ENCODE results near the gene GANC. TPM values are rescaled to one million over a fixed set of nuclear protein-coding genes. Genes with fewer than 3 reads are reported as not detected.
A peak's percentile ranks its signal among the peaks of the same experiment; 100 is the strongest.
"Not testable (repeated sequence)": the region's sequence is repeated elsewhere in the genome, so short reads cannot be mapped to it uniquely, and the experiment has no call there.

Gene GANC
- total RNA-seq, 3 donors from 2014 or later, result 7.1 to 10.7 (median 8.0) TPM

GRCh38 chr15:42270996-42271395 lies 2.0 kb upstream of the GANC start:
- no peaks in the 10 kb centered on the region for H3K27me3 Mint-ChIP-seq (ENCODE audit: low read depth)
- ATAC-seq (no peak), DNase-seq (no peak)
- H3K4me1 Mint-ChIP-seq (ENCODE audit: low read depth), result peaks cover 53% of the 10 kb centered on the region
- no peaks in the 10 kb centered on the region for H3K9me3 Mint-ChIP-seq
- peaks cover 14% of the 10 kb centered on the region for H3K36me3 Mint-ChIP-seq (ENCODE audit: insufficient read depth)
- peak overlapping the region; percentile 27 for H3K4me3 Mint-ChIP-seq

DNA sequence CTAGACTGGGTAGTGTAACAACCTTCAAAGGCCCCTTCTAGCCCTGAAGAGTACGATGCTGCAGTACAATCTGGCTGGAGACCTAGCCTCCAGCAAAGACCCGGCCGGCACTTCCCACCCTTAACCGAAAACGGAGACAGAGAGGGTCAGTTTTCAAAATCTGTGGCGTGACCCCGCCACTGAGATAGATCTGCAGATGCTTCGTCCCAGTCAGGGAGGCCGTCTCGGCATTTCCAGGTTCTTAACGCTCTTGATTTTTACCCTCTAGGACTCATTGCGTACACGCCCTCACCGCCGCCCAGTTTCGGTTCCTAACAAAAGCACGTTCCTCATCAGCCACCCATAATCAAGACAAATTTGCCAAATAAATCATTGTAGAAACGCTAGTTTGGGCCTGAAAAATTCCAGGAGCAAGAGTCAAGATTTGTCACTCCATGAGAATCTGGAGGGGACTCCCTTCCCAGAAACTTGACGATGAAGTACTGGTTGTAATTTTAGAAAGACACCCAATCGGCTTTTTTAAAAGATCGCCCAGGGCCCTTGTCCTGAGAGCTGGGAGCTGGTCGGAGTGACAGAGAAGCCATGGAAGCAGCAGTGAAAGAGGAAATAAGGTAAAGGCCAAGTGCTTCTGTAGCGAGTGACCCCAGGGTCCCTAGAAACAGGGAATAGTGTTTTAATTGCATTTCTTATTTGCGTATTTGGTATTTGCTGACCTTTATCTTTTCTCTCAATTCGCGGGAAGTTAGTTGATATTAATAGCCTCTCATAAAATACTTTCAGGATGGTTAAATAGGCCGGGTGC lies 1.1 kb downstream of the GANC start:
- Mint-ChIP-seq H3K27me3 (ENCODE audit: low read depth) (no peaks in the 10 kb centered on the region), H3K4me1 (ENCODE audit: low read depth) (peaks cover 54% of the 10 kb centered on the region), H3K9me3 (no peaks in the 10 kb centered on the region), H3K4me3 (peak overlapping the region; percentile 98), H3K36me3 (ENCODE audit: insufficient read depth) (peaks cover 11% of the 10 kb centered on the region)
- peak; percentile 57 for DNase-seq
- peak; percentile 52 to 54 for ATAC-seq

DNA sequence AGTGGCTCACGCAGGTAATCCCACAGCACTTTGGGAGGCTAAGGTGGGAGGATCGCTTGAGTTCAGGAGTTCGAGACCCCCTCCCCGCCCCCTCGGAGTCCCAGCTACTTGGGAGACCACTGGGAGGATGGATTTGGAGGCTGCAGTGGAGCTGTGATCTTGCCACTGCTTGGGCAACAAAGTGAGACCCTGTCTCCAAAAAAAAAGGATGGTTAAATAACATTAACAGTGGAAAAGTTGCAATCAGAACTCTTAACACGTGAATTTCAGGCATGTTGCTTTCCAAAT lies 1.6 kb downstream of the GANC start:
- Mint-ChIP-seq H3K36me3 (ENCODE audit: insufficient read depth) (peaks cover 14% of the 10 kb centered on the region), H3K4me1 (ENCODE audit: low read depth) (peaks cover 51% of the 10 kb centered on the region), H3K4me3 (peak overlapping the region; percentile 98), H3K27me3 (ENCODE audit: low read depth) (no peaks in the 10 kb centered on the region), H3K9me3 (no peaks in the 10 kb centered on the region)
- DNase-seq (no peak), ATAC-seq (no peak)

DNA sequence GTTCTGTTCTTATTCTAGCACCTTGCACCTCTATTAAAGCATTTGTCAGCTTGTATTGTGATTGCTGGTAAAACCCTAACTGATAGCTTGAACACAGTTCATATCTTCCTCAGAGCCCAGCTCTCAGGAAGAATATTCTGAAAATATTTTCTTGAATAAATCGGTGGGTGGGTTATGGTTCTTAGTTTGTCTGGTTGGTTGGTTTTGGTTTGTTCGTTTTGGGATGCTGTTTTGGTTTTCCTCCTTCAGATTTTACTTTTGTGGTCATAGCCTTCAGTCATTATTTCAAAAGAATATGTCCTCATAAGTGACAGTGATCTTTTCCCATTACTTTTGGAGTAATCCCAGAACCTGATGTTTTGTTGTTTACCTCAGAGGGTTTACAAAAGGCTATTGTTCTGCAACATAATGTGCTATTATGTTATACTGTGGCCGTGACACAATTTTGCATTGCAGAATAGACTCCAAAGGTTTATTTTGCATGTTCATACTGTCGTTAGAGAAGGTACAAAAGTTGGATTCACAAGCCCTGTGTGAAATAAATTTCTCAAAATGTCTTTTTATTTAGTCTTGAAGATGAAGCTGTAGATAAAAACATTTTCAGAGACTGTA lies 2.9 kb downstream of the GANC start:
- Mint-ChIP-seq H3K36me3 (ENCODE audit: insufficient read depth) (peaks cover 17% of the 10 kb centered on the region), H3K27me3 (ENCODE audit: low read depth) (no peaks in the 10 kb centered on the region), H3K9me3 (no peaks in the 10 kb centered on the region), H3K4me1 (ENCODE audit: low read depth) (peaks cover 40% of the 10 kb centered on the region), H3K4me3 (peak overlapping the region; percentile 56)
- ATAC-seq (no peak), DNase-seq (no peak)

GRCh38 chr15:42276762-42277161 lies 3.8 kb downstream of the GANC start:
- Mint-ChIP-seq H3K27me3 (ENCODE audit: low read depth) (no peaks in the 10 kb centered on the region), H3K36me3 (ENCODE audit: insufficient read depth) (peaks cover 13% of the 10 kb centered on the region), H3K4me3 (no peak overlapping the region), H3K4me1 (ENCODE audit: low read depth) (peaks cover 34% of the 10 kb centered on the region), H3K9me3 (no peaks in the 10 kb centered on the region)
- DNase-seq (no peak), ATAC-seq (no peak)

DNA sequence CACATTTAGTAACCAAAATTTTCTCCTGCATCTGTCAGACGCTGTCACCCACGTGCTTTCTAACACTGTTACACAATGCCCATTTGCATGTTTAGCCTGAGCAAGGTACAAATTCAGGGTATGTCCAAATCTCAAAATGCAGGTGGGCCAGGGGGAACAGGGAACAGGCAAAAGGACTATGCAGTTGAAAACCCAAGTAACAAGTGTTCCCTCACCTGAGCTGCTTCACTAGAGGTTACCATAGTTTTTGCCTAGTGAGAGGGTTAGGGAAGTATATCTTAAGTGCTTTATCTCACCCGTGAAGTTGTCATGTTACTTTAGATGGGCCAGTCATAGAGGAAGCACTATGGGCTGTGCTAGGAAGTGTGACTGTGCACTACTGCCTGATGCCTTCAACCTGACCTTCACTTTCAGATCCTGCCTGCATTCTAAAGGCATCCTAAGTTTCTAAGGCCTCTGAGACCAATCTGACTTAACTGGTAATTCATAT lies 6.3 kb downstream of the GANC start:
- no peaks in the 10 kb centered on the region for H3K27me3 Mint-ChIP-seq (ENCODE audit: low read depth)
- no peaks in the 10 kb centered on the region for H3K9me3 Mint-ChIP-seq
- H3K4me3 Mint-ChIP-seq, result no peak overlapping the region
- H3K4me1 Mint-ChIP-seq (ENCODE audit: low read depth), result peaks cover 20% of the 10 kb centered on the region
- H3K36me3 Mint-ChIP-seq (ENCODE audit: insufficient read depth), result peaks cover 23% of the 10 kb centered on the region
- DNase-seq, result no peak
- no peak for ATAC-seq

- DNase-seq (no peak), ATAC-seq (no peak)
- no peaks in the 10 kb centered on the region for H3K27me3 Mint-ChIP-seq (ENCODE audit: low read depth)
- peaks cover 37% of the 10 kb centered on the region for H3K36me3 Mint-ChIP-seq (ENCODE audit: insufficient read depth)
- H3K4me1 Mint-ChIP-seq (ENCODE audit: low read depth), result no peaks in the 10 kb centered on the region
- H3K9me3 Mint-ChIP-seq, result no peaks in the 10 kb centered on the region
- H3K4me3 Mint-ChIP-seq, result no peak overlapping the region
Measured at GRCh38 chr15:42282344-42282743, 9.3 kb downstream of the GANC start.

- peaks cover 37% of the 10 kb centered on the region for H3K36me3 Mint-ChIP-seq (ENCODE audit: insufficient read depth)
- no peak for ATAC-seq
- H3K4me1 Mint-ChIP-seq (ENCODE audit: low read depth), result no peaks in the 10 kb centered on the region
- no peaks in the 10 kb centered on the region for H3K9me3 Mint-ChIP-seq
- DNase-seq, result no peak
- no peaks in the 10 kb centered on the region for H3K27me3 Mint-ChIP-seq (ENCODE audit: low read depth)
- H3K4me3 Mint-ChIP-seq, result no peak overlapping the region
Measured at GRCh38 chr15:42282926-42283325, 9.9 kb downstream of the GANC start.

- Mint-ChIP-seq H3K4me1 (ENCODE audit: low read depth) (no peaks in the 10 kb centered on the region), H3K9me3 (no peaks in the 10 kb centered on the region), H3K27me3 (ENCODE audit: low read depth) (no peaks in the 10 kb centered on the region), H3K36me3 (ENCODE audit: insufficient read depth) (peaks cover 35% of the 10 kb centered on the region), H3K4me3 (no peak overlapping the region)
- ATAC-seq, result no peak
- no peak for DNase-seq
Measured at GRCh38 chr15:42283671-42284070, 10.7 kb downstream of the GANC start.

DNA sequence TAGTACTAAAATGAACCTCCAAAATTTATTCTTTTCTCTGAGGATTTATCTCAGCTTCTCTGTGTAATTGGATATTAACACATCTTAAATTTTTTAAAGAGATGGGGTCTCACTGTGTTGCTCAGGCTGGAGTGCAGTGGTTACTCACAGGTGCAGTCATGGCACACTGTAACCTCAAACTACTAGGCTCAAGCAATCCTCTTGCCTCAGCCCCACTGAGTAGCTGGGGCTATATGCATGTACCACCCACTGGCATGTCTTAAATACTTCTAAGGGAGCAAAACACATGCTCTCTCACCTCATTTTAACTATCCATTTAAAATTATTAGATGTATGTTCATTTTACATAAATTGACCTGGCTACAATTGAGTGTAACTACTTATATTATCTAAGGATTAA lies 11.6 kb downstream of the GANC start:
- Mint-ChIP-seq H3K36me3 (ENCODE audit: insufficient read depth) (peaks cover 37% of the 10 kb centered on the region), H3K9me3 (no peaks in the 10 kb centered on the region), H3K4me3 (no peak overlapping the region), H3K27me3 (ENCODE audit: low read depth) (no peaks in the 10 kb centered on the region), H3K4me1 (ENCODE audit: low read depth) (no peaks in the 10 kb centered on the region)
- ATAC-seq (no peak), DNase-seq (no peak)

DNA sequence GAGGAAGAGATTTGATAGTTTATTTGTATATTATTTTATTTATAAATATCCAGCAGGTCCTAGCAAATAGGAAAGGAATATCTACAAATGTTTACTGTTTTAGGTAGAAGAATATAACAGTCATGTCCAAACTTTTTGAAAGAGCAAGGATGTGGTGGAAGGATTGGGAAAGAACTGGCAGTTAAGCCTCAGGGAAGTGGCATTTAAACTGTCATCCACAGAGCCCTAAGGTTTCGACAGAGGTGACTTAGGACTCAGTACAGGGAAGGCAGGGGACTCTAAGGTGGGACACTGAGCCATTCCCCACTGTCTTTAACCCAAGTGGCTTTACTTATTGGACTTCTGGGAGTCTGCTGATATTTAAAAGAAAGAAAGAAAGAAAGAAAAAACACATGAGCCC lies 12.0 kb downstream of the GANC start:
- Mint-ChIP-seq H3K4me1 (ENCODE audit: low read depth) (no peaks in the 10 kb centered on the region), H3K4me3 (no peak overlapping the region), H3K36me3 (ENCODE audit: insufficient read depth) (peaks cover 32% of the 10 kb centered on the region), H3K9me3 (no peaks in the 10 kb centered on the region), H3K27me3 (ENCODE audit: low read depth) (no peaks in the 10 kb centered on the region)
- DNase-seq (no peak), ATAC-seq (no peak)

GRCh38 chr15:42286445-42287029 lies 13.5 kb downstream of the GANC start:
- no peaks in the 10 kb centered on the region for H3K9me3 Mint-ChIP-seq
- no peak overlapping the region for H3K4me3 Mint-ChIP-seq
- H3K36me3 Mint-ChIP-seq (ENCODE audit: insufficient read depth), result peaks cover 39% of the 10 kb centered on the region

DNA sequence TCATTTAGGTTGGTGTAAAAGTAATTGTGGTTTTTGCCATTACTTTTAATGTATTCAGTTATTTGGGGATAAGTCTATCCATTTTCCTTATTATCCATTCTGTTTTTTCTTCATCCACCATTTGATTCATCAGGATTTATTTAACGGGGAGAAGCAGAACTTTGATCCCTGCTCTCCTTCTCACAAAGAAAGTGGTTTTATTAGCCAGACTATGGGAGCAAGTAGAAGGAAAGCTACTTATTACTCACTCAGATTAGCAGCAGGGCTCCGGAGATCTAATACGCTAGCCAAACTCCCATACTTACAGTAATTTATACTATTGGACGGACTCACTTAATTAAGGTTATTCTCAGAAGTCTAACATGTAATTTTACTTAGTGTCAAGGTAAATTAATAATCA lies 14.9 kb downstream of the GANC start:
- DNase-seq (no peak), ATAC-seq (no peak)
- Mint-ChIP-seq H3K4me3 (no peak overlapping the region), H3K36me3 (ENCODE audit: insufficient read depth) (peaks cover 44% of the 10 kb centered on the region), H3K4me1 (ENCODE audit: low read depth) (no peaks in the 10 kb centered on the region), H3K9me3 (no peaks in the 10 kb centered on the region), H3K27me3 (ENCODE audit: low read depth) (no peaks in the 10 kb centered on the region)

More at GRCh38 chr15:42286445-42287029, 13.5 kb downstream of the GANC start:
- Mint-ChIP-seq H3K4me1 (ENCODE audit: low read depth) (no peaks in the 10 kb centered on the region), H3K27me3 (ENCODE audit: low read depth) (no peaks in the 10 kb centered on the region)
- DNase-seq (no peak), ATAC-seq (no peak)

- Mint-ChIP-seq H3K27me3 (ENCODE audit: low read depth) (no peaks in the 10 kb centered on the region), H3K36me3 (ENCODE audit: insufficient read depth) (peaks cover 39% of the 10 kb centered on the region), H3K4me1 (ENCODE audit: low read depth) (no peaks in the 10 kb centered on the region), H3K9me3 (no peaks in the 10 kb centered on the region), H3K4me3 (no peak overlapping the region)
- no peak for DNase-seq
- ATAC-seq, result no peak
Measured at GRCh38 chr15:42289166-42289565, 16.2 kb downstream of the GANC start.

DNA sequence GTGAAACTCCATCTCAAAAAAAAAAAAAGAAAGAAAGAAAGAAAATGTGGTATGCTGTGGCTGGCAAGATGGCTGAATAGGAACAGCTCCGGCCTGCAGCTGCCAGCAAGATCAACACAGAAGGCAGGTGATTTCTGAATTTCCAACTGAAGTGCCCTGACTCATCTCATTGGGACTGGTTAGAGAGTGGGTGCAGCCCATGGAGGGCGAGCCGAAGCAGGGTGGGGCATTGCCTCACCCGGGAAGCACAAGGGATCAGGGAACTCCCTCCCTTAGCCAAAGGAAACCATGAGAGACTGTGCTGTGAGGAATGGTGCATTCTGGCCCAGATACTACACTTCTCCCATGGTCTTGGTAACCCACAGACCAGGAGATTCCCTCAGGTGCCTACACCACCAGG lies 28.0 kb downstream of the GANC start:
- ATAC-seq; H3K27me3 Mint-ChIP-seq (ENCODE audit: low read depth); DNase-seq; H3K4me1 Mint-ChIP-seq (ENCODE audit: low read depth); H3K4me3 Mint-ChIP-seq: not testable (repeated sequence)
- Mint-ChIP-seq H3K36me3 (ENCODE audit: insufficient read depth) (peaks cover 37% of the 10 kb centered on the region), H3K9me3 (peaks cover 19% of the 10 kb centered on the region)
